GM18507 (cell line): ENCODE data around the gene PDIA5.

Experiments
- DNase-seq: peaks from one replicate; pipeline ENCODE4 v3.0.0; 2011; ENCODE audit warnings: low read depth; ENCODE audit not compliant: insufficient read length; ENCODE audit errors: extremely low spot score
- FAIRE-seq: peaks from 2 replicates; lab custom pipeline; 2011; peaks lifted over from hg19 to GRCh38; lab: Jason Lieb, UNC

Gene PDIA5

GRCh38 chr3:123066896-123067688 is at the start of gene PDIA5:
Gene PDIA5, plus strand, starts transcription at chr3:123067025. Its CDS starts 140 bp downstream, at chr3:123067165.
- FAIRE-seq, result peak; percentile 81

GRCh38 chr3:123018683-123019082 is 48.1 kb upstream of the PDIA5 start:
- DNase-seq, result no peak
- no peak for FAIRE-seq

More at GRCh38 chr3:123066896-123067688, at the start of gene PDIA5:
- peak; percentile 85 for DNase-seq

- DNase-seq (no peak), FAIRE-seq (no peak)
These were observed 47.7 kb upstream of the PDIA5 start for GRCh38 chr3:123019161-123019560.

- FAIRE-seq, result no peak
- no peak for DNase-seq
These were observed 47.2 kb upstream of the PDIA5 start for GRCh38 chr3:123019591-123019990.

GRCh38 chr3:123020709-123021108 is 46.1 kb upstream of the PDIA5 start:
- FAIRE-seq (no peak), DNase-seq (no peak)

GRCh38 chr3:123021388-123021787 is 45.4 kb upstream of the PDIA5 start:
- DNase-seq, result no peak
- no peak for FAIRE-seq

- DNase-seq (no peak), FAIRE-seq (no peak)
These were observed 44.8 kb upstream of the PDIA5 start for GRCh38 chr3:123021996-123022510.

- FAIRE-seq, result no peak
- DNase-seq, result no peak
These were observed 42.8 kb upstream of the PDIA5 start for GRCh38 chr3:123024056-123024455.

- DNase-seq, result no peak
- FAIRE-seq, result no peak
These were observed 40.9 kb upstream of the PDIA5 start for GRCh38 chr3:123025642-123026521.

GRCh38 chr3:123026565-123027291 is 40.1 kb upstream of the PDIA5 start:
- DNase-seq, result no peak
- FAIRE-seq, result no peak

GRCh38 chr3:123027292-123028232 is 39.3 kb upstream of the PDIA5 start, which contains the start of gene SEMA5B:
Gene SEMA5B, minus strand, starts transcription at chr3:123027763. Its CDS starts 66,500 bp downstream, at chr3:122961263.
- DNase-seq (no peak), FAIRE-seq (no peak)

GRCh38 chr3:123028233-123028828 is 38.5 kb upstream of the PDIA5 start:
- DNase-seq, result peak; percentile 40
- FAIRE-seq, result peak; percentile 84

- FAIRE-seq (no peak), DNase-seq (no peak)
These were observed 35.8 kb upstream of the PDIA5 start for GRCh38 chr3:123031051-123031450.

- DNase-seq, result no peak
- no peak for FAIRE-seq
These were observed 34.8 kb upstream of the PDIA5 start for GRCh38 chr3:123032057-123032456.

- no peak for FAIRE-seq
These were observed 32.7 kb upstream of the PDIA5 start for GRCh38 chr3:123034120-123034519.

GRCh38 chr3:123034996-123035395 is 31.8 kb upstream of the PDIA5 start:
- FAIRE-seq (no peak), DNase-seq (no peak)

More at GRCh38 chr3:123034120-123034519, 32.7 kb upstream of the PDIA5 start:
- DNase-seq, result no peak

GRCh38 chr3:123036352-123037014 is 30.3 kb upstream of the PDIA5 start:
- FAIRE-seq (no peak), DNase-seq (no peak)

GRCh38 chr3:123037015-123037375 is 29.8 kb upstream of the PDIA5 start:
- no peak for DNase-seq
- no peak for FAIRE-seq
